KMS-11 (cell line): Measurements from ENCODE around the gene IFITM1.
A peak's percentile ranks its signal among the peaks of the same experiment; 100 is the strongest.

Source experiments
- H2AFZ ChIP-seq: fragments of 200-600 bp; sonication (generic); 2 replicates; pipeline ENCODE4 v1.6.1; 2016; ENCODE audit warnings: antibody characterized with exemption, mixed run types, low read depth
- H3K27ac ChIP-seq: fragments of 200-600 bp; sonication (generic); 2 replicates; pipeline ENCODE4 v1.6.1; 2016; ENCODE audit warnings: mild to moderate bottlenecking, mixed run types
- H3K27me3 ChIP-seq: fragments of 200-600 bp; sonication (generic); 2 replicates; pipeline ENCODE4 v1.6.1; 2017; ENCODE audit warnings: mild to moderate bottlenecking, low read depth, mixed run types, moderate library complexity; ENCODE audit not compliant: insufficient read depth
- H3K36me3 ChIP-seq: fragments of 200-600 bp; sonication (generic); 2 replicates; pipeline ENCODE4 v1.6.1; 2017; ENCODE audit warnings: mild to moderate bottlenecking, mixed run types; ENCODE audit not compliant: insufficient read depth
- H3K4me1 ChIP-seq: fragments of 200-600 bp; sonication (generic); 2 replicates; pipeline ENCODE4 v1.6.1; 2016; ENCODE audit warnings: mild to moderate bottlenecking, low read depth, mixed run types; ENCODE audit not compliant: poor library complexity, severe bottlenecking
- H3K4me2 ChIP-seq: fragments of 200-600 bp; sonication (generic); 2 replicates; pipeline ENCODE4 v1.7.0; 2016; ENCODE audit warnings: mild to moderate bottlenecking, mixed run types
- H3K4me3 ChIP-seq: fragments of 200-600 bp; sonication (generic); IDR thresholded peaks from 2 replicates; pipeline ENCODE4 v1.6.1; 2017; ENCODE audit warnings: low read depth, low read length, mixed read lengths; ENCODE audit not compliant: insufficient read depth
- H3K79me2 ChIP-seq: fragments of 200-600 bp; sonication (generic); 2 replicates; pipeline ENCODE4 v1.6.1; 2016; ENCODE audit warnings: low read depth, mixed run types; ENCODE audit not compliant: insufficient read depth
- H3K9ac ChIP-seq: fragments of 200-600 bp; sonication (generic); 2 replicates; pipeline ENCODE4 v1.6.1; 2016; ENCODE audit warnings: mild to moderate bottlenecking, mixed run types
- H4K20me1 ChIP-seq: fragments of 200-600 bp; sonication (generic); 2 replicates; pipeline ENCODE4 v1.6.1; 2016; ENCODE audit warnings: mild to moderate bottlenecking, mixed run types; ENCODE audit not compliant: insufficient read depth
- CTCF ChIP-seq: fragments of 200-600 bp; sonication (generic); conservative IDR thresholded peaks from 2 replicates; pipeline ENCODE4 v1.6.1; 2017; ENCODE audit warnings: low read depth, mild to moderate bottlenecking, antibody characterized with exemption, low read length, moderate library complexity, mixed read lengths

Gene IFITM1

GRCh38 chr11:295351-296170, 18.3 kb upstream of the IFITM1 start:
- Histone ChIP-seq H3K27ac (no peak overlapping the region), H3K9ac (no peak overlapping the region), H3K27me3 (peaks cover 9% of the 10 kb centered on the region; the same call in 1 of the 2 replicates), H3K4me1 (peaks cover 17% of the 10 kb centered on the region), H3K4me3 (no peak overlapping the region), H4K20me1 (no peaks in the 10 kb centered on the region), H3K79me2 (no peaks in the 10 kb centered on the region), H3K4me2 (no peak overlapping the region), H2AFZ (no peak overlapping the region), H3K36me3 (no peaks in the 10 kb centered on the region)
- TF ChIP-seq CTCF = no peak

GRCh38 chr11:296171-297050, 17.4 kb upstream of the IFITM1 start:
- TF ChIP-seq CTCF = no peak
- H3K4me1 ChIP-seq = peaks cover 17% of the 10 kb centered on the region
- no peak overlapping the region for H3K27ac ChIP-seq
- no peak overlapping the region for H3K4me2 ChIP-seq
- H3K27me3 ChIP-seq = peaks cover 15% of the 10 kb centered on the region; the same call in 1 of the 2 replicates
- H3K36me3 ChIP-seq = no peaks in the 10 kb centered on the region
- H4K20me1 ChIP-seq = no peaks in the 10 kb centered on the region
- H3K79me2 ChIP-seq = no peaks in the 10 kb centered on the region
- H3K9ac ChIP-seq = no peak overlapping the region
- H3K4me3 ChIP-seq = no peak overlapping the region
- H2AFZ ChIP-seq = no peak overlapping the region

GRCh38 chr11:297051-297585, 16.7 kb upstream of the IFITM1 start:
- Histone ChIP-seq H3K27ac (no peak overlapping the region), H3K36me3 (no peaks in the 10 kb centered on the region), H2AFZ (peak overlapping the region; percentile 72; the same call in 1 of the 2 replicates), H3K4me3 (no peak overlapping the region), H3K27me3 (peaks cover 15% of the 10 kb centered on the region; the same call in 1 of the 2 replicates), H3K4me2 (peak overlapping the region; percentile 47; the same call in 1 of the 2 replicates), H4K20me1 (no peaks in the 10 kb centered on the region), H3K4me1 (peaks cover 17% of the 10 kb centered on the region), H3K9ac (no peak overlapping the region), H3K79me2 (no peaks in the 10 kb centered on the region)
- no peak for TF ChIP-seq CTCF

- no peak for TF ChIP-seq CTCF
- no peaks in the 10 kb centered on the region for H3K79me2 ChIP-seq
- H2AFZ ChIP-seq = peak overlapping the region; percentile 72; the same call in 1 of the 2 replicates
- peak overlapping the region; percentile 47; the same call in 1 of the 2 replicates for H3K4me2 ChIP-seq
- no peak overlapping the region for H3K4me3 ChIP-seq
- H4K20me1 ChIP-seq = no peaks in the 10 kb centered on the region
- H3K27me3 ChIP-seq = peaks cover 19% of the 10 kb centered on the region; the same call in 1 of the 2 replicates
- H3K27ac ChIP-seq = no peak overlapping the region
- peaks cover 17% of the 10 kb centered on the region for H3K4me1 ChIP-seq
- H3K9ac ChIP-seq = peak overlapping the region; percentile 15; the same call in 1 of the 2 replicates
- H3K36me3 ChIP-seq = no peaks in the 10 kb centered on the region
Observed at GRCh38 chr11:297586-298405, 16.0 kb upstream of the IFITM1 start.
